Lung (tissue), 12 donors: ENCODE data around the gene NSFL1C. TPM values are rescaled to one million over a fixed set of nuclear protein-coding genes. Genes with fewer than 3 reads are reported as not detected.

Experiments
- ATAC-seq: fragments of 200-7000 bp; cut with Tn5 transposase; one replicate; pipeline ENCODE4 v1.9.1; 2020; ENCODE audit warnings: moderate number of reproducible peaks; ENCODE audit not compliant: insufficient read depth, low FRiP score
- DNase-seq, 3 donors: peaks; one replicate each; pipeline ENCODE4 v3.0.0-alpha.2; 2013 to 2017
- H3K27ac ChIP-seq, 2 donors: one replicate each; pipeline ENCODE4 v1.5.1; 2013; ENCODE audit warnings: mild to moderate bottlenecking in 2 of 2, moderate library complexity in 2 of 2, control low read depth in 1 of 2, inconsistent platforms in 1 of 2, low read depth in 1 of 2, low read length in 1 of 2
- H3K27me3 ChIP-seq, 3 donors: one replicate each; pipeline ENCODE4 v1.5.1; 2013; ENCODE audit warnings: low read length in 2 of 3; ENCODE audit not compliant: control insufficient read depth in 3 of 3, insufficient read depth in 3 of 3
- H3K36me3 ChIP-seq, 4 donors: one replicate each; pipeline ENCODE4 v1.5.1; 2013; ENCODE audit warnings: low read length in 4 of 4, mild to moderate bottlenecking in 1 of 4, moderate library complexity in 1 of 4; ENCODE audit not compliant: control insufficient read depth in 4 of 4, insufficient read depth in 4 of 4
- H3K4me1 ChIP-seq, 5 donors: one replicate each; pipeline ENCODE4 v1.5.1; 2013; ENCODE audit warnings: low read length in 5 of 5, mild to moderate bottlenecking in 2 of 5, moderate library complexity in 1 of 5; ENCODE audit not compliant: control insufficient read depth in 5 of 5, insufficient read depth in 5 of 5
- H3K4me3 ChIP-seq: one replicate; pipeline ENCODE4 v1.5.1; 2013; ENCODE audit warnings: mild to moderate bottlenecking, control low read depth, moderate library complexity
- H3K9ac ChIP-seq, 2 donors: one replicate each; pipeline ENCODE4 v1.5.1; 2013; ENCODE audit warnings: low read length in 2 of 2, control low read depth in 1 of 2; ENCODE audit not compliant: insufficient read depth in 1 of 2
- H3K9me3 ChIP-seq, 4 donors: one replicate each; pipeline ENCODE4 v1.5.1; 2013; ENCODE audit warnings: low read length in 3 of 4, mild to moderate bottlenecking in 1 of 4, moderate library complexity in 1 of 4; ENCODE audit not compliant: control insufficient read depth in 4 of 4, insufficient read depth in 3 of 4
- WGBS, 2 donors: extraction: QIAGEN DNeasy Blood & Tissue Kit; methylation state at CpG; one replicate each; pipeline ENCODE4 v1.1.7; 2013; 5-methylcytosine and 5-hydroxymethylcytosine counted together
- polyA plus RNA-seq, 2 donors: library from polyadenylated mRNA; stranded (reverse); fragments of 200-250 nt; gene quantifications; one replicate each; pipeline ENCODE4 v1.2.1, GENCODE V29; 2013
- total RNA-seq, 2 donors: library from RNA; depleted of rRNA in 1 of 2; stranded (reverse); fragments of >200 nt in 1 of 2; gene quantifications; one replicate each; pipeline ENCODE4 v1.2.1, GENCODE V29; 2014 to 2021
- TF ChIP-seq, protein P1 (sequence below): IDR thresholded peaks from 2 replicates; pipeline ENCODE4 v1.5.1; 2012; ENCODE audit warnings: mild to moderate bottlenecking; ENCODE audit errors: control extremely low read depth, extremely low read depth
- donor health status: control.
- donor health status: control.
- donor health status: Bipolar disorder and iron deficiency.
- donor health status: healthy.
- donor health status: DM: yes; HTN: yes; CAD: no.

The NSFL1C gene
- total and polyA plus RNA-seq, 4 donors = 39.0 to 84.8 (median 53.1) TPM

GRCh38 chr20:1473246-1474220 lies 6.9 kb upstream of the NSFL1C start:
- Histone ChIP-seq H3K9me3 (peaks cover 0 to 2% (median 0%) of the 10 kb centered on the region in 4 donors), H3K27me3 (peaks cover 0 to 3% (median 0%) of the 10 kb centered on the region in 3 donors), H3K4me3 (no peak overlapping the region), H3K4me1 (peaks cover 0 to 2% (median 0%) of the 10 kb centered on the region in 5 donors), H3K9ac (no peak overlapping the region), H3K27ac (no peak overlapping the region), H3K36me3 (no peaks in the 10 kb centered on the region)
- TF ChIP-seq, protein P1, sequence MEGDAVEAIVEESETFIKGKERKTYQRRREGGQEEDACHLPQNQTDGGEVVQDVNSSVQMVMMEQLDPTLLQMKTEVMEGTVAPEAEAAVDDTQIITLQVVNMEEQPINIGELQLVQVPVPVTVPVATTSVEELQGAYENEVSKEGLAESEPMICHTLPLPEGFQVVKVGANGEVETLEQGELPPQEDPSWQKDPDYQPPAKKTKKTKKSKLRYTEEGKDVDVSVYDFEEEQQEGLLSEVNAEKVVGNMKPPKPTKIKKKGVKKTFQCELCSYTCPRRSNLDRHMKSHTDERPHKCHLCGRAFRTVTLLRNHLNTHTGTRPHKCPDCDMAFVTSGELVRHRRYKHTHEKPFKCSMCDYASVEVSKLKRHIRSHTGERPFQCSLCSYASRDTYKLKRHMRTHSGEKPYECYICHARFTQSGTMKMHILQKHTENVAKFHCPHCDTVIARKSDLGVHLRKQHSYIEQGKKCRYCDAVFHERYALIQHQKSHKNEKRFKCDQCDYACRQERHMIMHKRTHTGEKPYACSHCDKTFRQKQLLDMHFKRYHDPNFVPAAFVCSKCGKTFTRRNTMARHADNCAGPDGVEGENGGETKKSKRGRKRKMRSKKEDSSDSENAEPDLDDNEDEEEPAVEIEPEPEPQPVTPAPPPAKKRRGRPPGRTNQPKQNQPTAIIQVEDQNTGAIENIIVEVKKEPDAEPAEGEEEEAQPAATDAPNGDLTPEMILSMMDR = no peak
- 88 to 91% methylated on average over 13 of the region's 13 CpGs for WGBS, 2 donors
- no peak for DNase-seq
- ATAC-seq = no peak

DNA sequence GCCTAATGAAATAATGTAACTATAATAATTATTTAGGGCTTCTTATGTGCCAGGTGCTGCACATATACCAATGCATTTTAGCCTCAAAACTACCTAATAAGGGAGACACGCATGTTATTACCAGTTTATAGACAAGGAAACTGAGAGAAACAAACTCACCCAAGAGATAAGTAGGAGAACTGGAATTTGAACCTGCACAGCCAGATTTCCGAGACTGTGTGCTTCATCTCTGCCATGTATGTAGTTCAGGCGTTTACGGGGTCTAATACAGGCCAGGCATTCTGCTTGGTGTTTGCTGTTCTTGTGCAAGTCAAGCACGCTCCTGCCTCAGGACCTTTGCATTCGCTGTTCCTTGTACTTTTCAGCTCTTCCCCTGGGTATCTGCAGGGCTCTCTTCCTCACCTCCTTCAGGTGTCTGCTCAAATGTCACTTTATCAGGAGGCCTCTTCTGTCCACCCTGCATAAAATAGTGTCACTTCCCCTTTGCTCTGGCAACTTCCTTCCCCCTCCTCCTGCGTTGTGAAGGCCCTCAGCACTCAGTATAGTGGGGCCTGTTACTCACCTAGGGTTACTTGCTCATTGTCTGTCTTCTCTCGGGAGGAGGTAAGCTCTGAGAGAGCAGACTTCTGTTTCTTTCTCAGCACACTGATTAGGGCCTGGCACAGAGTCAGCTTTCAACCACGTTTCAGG lies 6.1 kb upstream of the NSFL1C start:
- Histone ChIP-seq H3K9me3 (no peaks in the 10 kb centered on the region), H3K4me1 (peaks cover 0 to 2% (median 0%) of the 10 kb centered on the region in 5 donors), H3K36me3 (no peaks in the 10 kb centered on the region), H3K27ac (peak overlapping the region in 1 of 2 donors; percentile 15), H3K27me3 (peaks cover 0 to 3% (median 0%) of the 10 kb centered on the region in 3 donors), H3K4me3 (no peak overlapping the region), H3K9ac (no peak overlapping the region)
- 64 to 67% methylated on average over 9 of the region's 9 CpGs for WGBS, 2 donors
- TF ChIP-seq, protein P1 = no peak
- ATAC-seq (no peak), DNase-seq (no peak)

DNA sequence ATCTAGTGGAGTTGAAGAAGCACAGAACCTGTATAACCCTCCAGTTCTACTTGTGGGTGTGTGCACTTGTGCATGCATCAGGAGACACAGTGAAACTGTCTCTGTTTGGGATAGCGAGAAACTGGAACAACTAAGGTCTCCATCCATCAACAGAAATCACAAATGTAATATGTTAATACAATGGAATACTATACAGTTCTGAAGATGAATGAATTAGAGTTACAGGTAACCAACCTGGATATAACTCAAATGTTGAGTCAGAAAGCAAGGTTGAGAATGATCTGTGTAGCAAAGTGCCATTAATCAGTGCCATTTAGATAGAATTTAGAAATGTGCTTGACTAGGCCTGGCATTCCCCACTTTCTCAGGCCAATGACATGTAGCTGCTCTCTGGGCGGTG lies 4.6 kb upstream of the NSFL1C start:
- Histone ChIP-seq H3K9ac (no peak overlapping the region), H3K27me3 (peaks cover 0 to 3% (median 0%) of the 10 kb centered on the region in 3 donors), H3K4me1 (peaks cover 0 to 7% (median 0%) of the 10 kb centered on the region in 5 donors), H3K4me3 (no peak overlapping the region), H3K9me3 (no peaks in the 10 kb centered on the region), H3K36me3 (peaks cover 0 to 4% (median 0%) of the 10 kb centered on the region in 4 donors), H3K27ac (no peak overlapping the region)
- DNase-seq = no peak
- ATAC-seq = no peak
- 97 to 100% methylated on average over 2 of the region's 2 CpGs for WGBS, 2 donors
- TF ChIP-seq, protein P1 = no peak
